AG04450 (cell line): ENCODE measurements around the gene C10orf67. TPM values are rescaled to one million over a fixed set of nuclear protein-coding genes. Genes with fewer than 3 reads are reported as not detected.

Experiments
- CTCF ChIA-PET: fragments of 300-600, 350-600 bp; formaldehyde crosslinking; extraction: SDS; loops from one replicate; lab custom pipeline; 2022; ENCODE audit warnings: antibody characterized with exemption, inconsistent platforms; lab: Charles Lee
- POLR2A ChIA-PET: fragments of 350-600 bp; formaldehyde crosslinking; extraction: SDS; loops from one replicate; lab custom pipeline; 2021; ENCODE audit warnings: antibody characterized with exemption, inconsistent platforms; lab: Yijun Ruan, JAX
- DNase-seq: peaks from one replicate; pipeline ENCODE4 v3.0.0-alpha.2; 2011; ENCODE audit warnings: low read depth, low spot score
- H3K27ac ChIP-seq: one replicate; pipeline ENCODE4 v1.5.1; 2012; ENCODE audit warnings: low read depth, low read length, control low read depth
- H3K27me3 ChIP-seq: one replicate; pipeline ENCODE4 v1.6.0; 2012; ENCODE audit warnings: low read length; ENCODE audit not compliant: control insufficient read depth, insufficient read depth
- H3K4me3 ChIP-seq: 2 replicates; pipeline ENCODE4 v1.5.1; 2011; ENCODE audit warnings: mild to moderate bottlenecking, low read depth, low read length, control low read depth
- H3K9me3 ChIP-seq: 2 replicates; pipeline ENCODE4 v1.5.1; 2012; ENCODE audit warnings: low read length; ENCODE audit not compliant: control insufficient read depth, insufficient read depth
- CTCF ChIP-seq: IDR thresholded peaks from 2 replicates; pipeline ENCODE4 v1.5.1; 2011; ENCODE audit warnings: low read depth, low read length, control low read depth, inconsistent platforms
- polyA plus RNA-seq: library from polyadenylated mRNA; depleted of rRNA; stranded (reverse); fragments of >200 nt; gene quantifications from 2 replicates; pipeline ENCODE4 v1.2.3, GENCODE V29; 2011

Gene C10orf67
- polyA plus RNA-seq, 1 experiment = 0.14 TPM

GRCh38 chr10:23195846-23196600 lies 148.6 kb downstream of the C10orf67 start:
- no peak for DNase-seq
- no peak for TF ChIP-seq CTCF
- POLR2A ChIA-PET = no interaction called here
- CTCF ChIA-PET = no interaction called here
- peaks cover 63% of the 10 kb centered on the region for H3K27me3 ChIP-seq
- H3K4me3 ChIP-seq = no peak overlapping the region
- H3K27ac ChIP-seq = no peak overlapping the region
- H3K9me3 ChIP-seq = no peaks in the 10 kb centered on the region

GRCh38 chr10:23194966-23195845 lies 149.4 kb downstream of the C10orf67 start:
- Histone ChIP-seq H3K27ac (no peak overlapping the region), H3K9me3 (no peaks in the 10 kb centered on the region), H3K27me3 (peaks cover 67% of the 10 kb centered on the region), H3K4me3 (no peak overlapping the region)
- no peak for DNase-seq
- TF ChIP-seq CTCF = no peak
- ChIA-PET CTCF (interaction anchor here (0.9 kb wide), 1 partner anchor 37 kb away, joined by 3 read pairs; no protein-coding TSS in a partner anchor), POLR2A (no interaction called here)

GRCh38 chr10:23194471-23194965 lies 150.1 kb downstream of the C10orf67 start:
- Histone ChIP-seq H3K27ac (no peak overlapping the region), H3K27me3 (peaks cover 61% of the 10 kb centered on the region), H3K9me3 (no peaks in the 10 kb centered on the region), H3K4me3 (no peak overlapping the region)
- CTCF ChIA-PET = interaction anchor here (0.9 kb wide), 1 partner anchor 36 kb away, joined by 3 read pairs; no protein-coding TSS in a partner anchor
- POLR2A ChIA-PET = no interaction called here
- no peak for DNase-seq
- TF ChIP-seq CTCF = no peak

GRCh38 chr10:23193435-23194074 lies 151.0 kb downstream of the C10orf67 start:
- Histone ChIP-seq H3K27ac (no peak overlapping the region), H3K27me3 (peaks cover 52% of the 10 kb centered on the region), H3K9me3 (no peaks in the 10 kb centered on the region), H3K4me3 (no peak overlapping the region)
- CTCF ChIA-PET = no interaction called here
- POLR2A ChIA-PET = no interaction called here
- no peak for DNase-seq
- TF ChIP-seq CTCF = no peak
